ENCODE results near the gene DEPP1.
"Not testable (repeated sequence)": the region's sequence is repeated elsewhere in the genome, so short reads cannot be mapped to it uniquely, and the experiment has no call there.

The DEPP1 gene

DNA sequence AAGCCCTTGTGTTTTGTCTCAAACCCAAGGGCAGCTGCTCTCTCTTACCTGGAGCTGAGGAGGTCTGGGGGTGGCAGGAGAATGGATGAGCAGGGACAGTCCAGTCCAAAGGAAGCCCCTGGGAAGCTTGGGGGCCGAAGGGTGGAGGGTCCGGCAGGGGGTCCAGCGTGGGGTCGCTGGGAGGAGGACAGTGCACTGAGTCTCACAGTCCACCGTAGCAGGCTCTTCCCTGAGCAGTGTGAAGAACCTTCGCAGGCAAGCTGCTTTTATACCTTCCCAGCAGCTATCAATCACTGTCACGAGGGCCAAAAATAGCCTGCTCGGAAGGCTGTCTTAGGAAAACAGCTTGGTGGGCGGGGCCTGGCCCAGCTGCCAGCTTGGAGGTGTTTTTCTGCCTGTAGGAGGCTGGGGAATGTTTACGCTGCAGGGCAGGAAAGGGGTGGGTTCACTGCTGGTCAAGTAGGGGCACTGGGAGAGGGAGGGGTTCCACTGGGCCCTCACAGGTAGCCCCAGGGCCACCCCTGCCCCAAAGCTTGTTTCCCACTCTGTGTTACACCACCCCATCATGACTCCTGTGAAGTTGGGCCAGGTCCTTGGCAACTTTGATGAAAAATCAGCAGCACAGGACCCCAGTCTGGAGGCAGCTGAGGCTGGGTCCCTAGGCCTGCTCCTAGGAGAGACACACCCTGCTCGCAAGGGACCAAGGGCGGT is at the start of gene DEPP1:
Gene DEPP1, minus strand, starts transcription at position 240 of the 711 bp plus-strand sequence. CDS start 779 bp downstream, outside the sequence.
- DNase-seq (ENCODE audit: low read depth) = no peak
- TF ChIP-seq MYC (IDR thresholded peaks at IDR 0.05; ENCODE audit: low read depth, low read length) (no peak), CTCF (IDR thresholded peaks at IDR 0.05; ENCODE audit: low read depth, low read length) (no peak), POLR2A (IDR thresholded peaks at IDR 0.05; ENCODE audit: extremely low read depth, insufficient read length) (no peak)
- TF ChIP-seq, protein P1, sequence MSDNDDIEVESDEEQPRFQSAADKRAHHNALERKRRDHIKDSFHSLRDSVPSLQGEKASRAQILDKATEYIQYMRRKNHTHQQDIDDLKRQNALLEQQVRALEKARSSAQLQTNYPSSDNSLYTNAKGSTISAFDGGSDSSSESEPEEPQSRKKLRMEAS (IDR thresholded peaks at IDR 0.05; ENCODE audit: low read depth, low read length) = no peak
- no peak within 1 kb of the TSS for H3K4me3 ChIP-seq (ENCODE audit: low read depth, low read length)

GRCh38 chr10:45023426-45023825 is 44.8 kb upstream of the DEPP1 start:
- TF ChIP-seq CTCF (IDR thresholded peaks at IDR 0.05; ENCODE audit: low read depth, low read length) = no peak
- TF ChIP-seq MYC (IDR thresholded peaks at IDR 0.05; ENCODE audit: low read depth, low read length) = no peak

DNA sequence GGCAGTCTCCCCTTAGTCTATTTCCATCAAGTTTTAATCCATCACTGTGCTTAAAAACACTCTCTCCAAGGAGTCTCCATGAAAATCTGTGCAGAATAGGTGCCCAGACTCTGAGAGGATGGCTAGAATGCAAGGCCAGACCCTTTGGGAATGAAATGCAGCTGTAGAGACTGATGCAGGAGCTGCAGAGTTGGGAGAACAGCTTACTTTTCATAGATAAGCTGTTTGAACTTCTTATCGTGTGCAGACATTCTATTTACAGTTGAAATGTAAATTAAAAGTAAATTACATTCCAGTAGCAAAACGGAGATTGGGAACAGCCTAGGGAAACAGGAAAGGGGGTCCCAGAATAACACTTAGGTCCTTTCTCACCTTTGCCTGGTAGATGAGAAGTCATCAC is 37.0 kb upstream of the DEPP1 start:
- no peak overlapping the region for H3K4me3 ChIP-seq (ENCODE audit: low read depth, low read length)
- TF ChIP-seq POLR2A (IDR thresholded peaks at IDR 0.05; ENCODE audit: extremely low read depth, insufficient read length) (no peak), CTCF (IDR thresholded peaks at IDR 0.05; ENCODE audit: low read depth, low read length) (no peak), MYC (IDR thresholded peaks at IDR 0.05; ENCODE audit: low read depth, low read length) (no peak)
- TF ChIP-seq, protein P1 (IDR thresholded peaks at IDR 0.05; ENCODE audit: low read depth, low read length) = no peak
- DNase-seq (ENCODE audit: low read depth) = no peak

More at GRCh38 chr10:45023426-45023825, 44.8 kb upstream of the DEPP1 start:
- no peak for DNase-seq (ENCODE audit: low read depth)
- H3K4me3 ChIP-seq (ENCODE audit: low read depth, low read length) = no peak overlapping the region

DNA sequence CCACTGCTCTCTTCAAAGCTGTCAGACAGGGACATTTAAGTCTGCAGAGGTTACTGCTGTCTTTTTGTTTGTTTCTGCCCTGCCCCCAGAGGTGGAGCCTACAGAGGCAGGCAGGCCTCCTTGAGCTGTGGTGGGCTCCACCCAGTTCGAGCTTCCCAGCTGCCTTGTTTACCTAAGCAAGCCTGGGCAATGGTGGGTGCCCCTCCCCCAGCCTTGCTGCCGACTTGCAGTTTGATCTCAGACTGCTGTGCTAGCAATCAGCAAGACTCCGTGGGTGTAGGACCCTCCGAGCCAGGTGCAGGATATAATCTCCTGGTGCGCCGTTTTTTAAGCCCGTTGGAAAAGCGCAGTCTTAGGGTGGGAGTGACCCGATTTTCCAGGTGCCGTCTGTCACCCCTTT is 35.9 kb upstream of the DEPP1 start:
- H3K4me3 ChIP-seq (ENCODE audit: low read depth, low read length); DNase-seq (ENCODE audit: low read depth): not testable (repeated sequence)

DNA sequence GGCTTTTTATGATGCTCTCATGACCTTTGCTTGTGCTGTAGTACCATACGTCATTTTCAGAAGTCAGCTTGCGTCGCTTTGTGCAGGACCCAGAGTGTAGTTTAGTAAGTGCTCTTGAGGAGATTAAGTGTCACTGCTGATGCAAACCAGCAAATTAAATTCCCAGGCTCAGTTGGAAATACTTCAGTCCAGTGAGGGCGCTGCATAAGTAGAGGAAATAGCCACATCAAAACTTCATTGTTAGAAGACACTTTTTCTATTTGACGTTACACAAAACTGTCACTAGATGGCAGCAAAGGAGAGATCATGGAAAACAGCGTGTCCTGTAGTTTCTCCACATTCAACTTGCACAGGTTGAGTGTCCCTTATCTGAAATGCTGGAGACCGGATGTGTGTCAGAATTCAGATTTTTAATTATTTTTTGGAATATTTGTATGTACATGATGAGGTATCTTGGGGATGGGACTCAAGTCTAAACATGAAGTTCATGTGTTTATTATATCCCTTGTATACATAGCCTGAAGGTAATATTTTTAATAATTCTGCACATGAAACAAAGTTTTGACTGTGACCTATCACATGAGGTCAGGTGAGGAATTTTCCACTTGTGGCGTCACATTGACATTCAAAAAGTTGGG is 30.0 kb upstream of the DEPP1 start:
- H3K4me3 ChIP-seq (ENCODE audit: low read depth, low read length) = no peak overlapping the region
- TF ChIP-seq CTCF (IDR thresholded peaks at IDR 0.05; ENCODE audit: low read depth, low read length) (peak; percentile 73), POLR2A (IDR thresholded peaks at IDR 0.05; ENCODE audit: extremely low read depth, insufficient read length) (no peak), MYC (IDR thresholded peaks at IDR 0.05; ENCODE audit: low read depth, low read length) (peak; percentile 51)
- TF ChIP-seq, protein P1 (IDR thresholded peaks at IDR 0.05; ENCODE audit: low read depth, low read length) = peak; percentile 45
- DNase-seq (ENCODE audit: low read depth) = peak; percentile 93

GRCh38 chr10:45006276-45007030 is 27.8 kb upstream of the DEPP1 start:
- peak; percentile 68 for DNase-seq (ENCODE audit: low read depth)
- no peak overlapping the region for H3K4me3 ChIP-seq (ENCODE audit: low read depth, low read length)
- TF ChIP-seq CTCF (IDR thresholded peaks at IDR 0.05; ENCODE audit: low read depth, low read length) = no peak
- TF ChIP-seq, protein P1 (IDR thresholded peaks at IDR 0.05; ENCODE audit: low read depth, low read length) = 0 out of 2 replicates have a peak, but pooled peaks have one; percentile 11
- no peak for TF ChIP-seq POLR2A (IDR thresholded peaks at IDR 0.05; ENCODE audit: extremely low read depth, insufficient read length)
- TF ChIP-seq MYC (IDR thresholded peaks at IDR 0.05; ENCODE audit: low read depth, low read length) = no peak
